Measurements from ENCODE around the gene OR4D1. TPM values are rescaled to one million over a fixed set of nuclear protein-coding genes. Genes with fewer than 3 reads are reported as not detected.
A peak's percentile ranks its signal among the peaks of the same experiment; 100 is the strongest.

Gene OR4D1
- total and polyA plus RNA-seq, 4 donors: 0.01 to 0.09 TPM; not detected in 2

GRCh38 chr17:58156839-58157803, 8.9 kb downstream of the OR4D1 start:
- no peak overlapping the region for H3K27ac ChIP-seq (ENCODE audit: low read depth in 1 of 2, low read length in 1 of 2)
- peaks cover 2 to 73% (median 31%) of the 10 kb centered on the region in 3 donors for H3K27me3 ChIP-seq (ENCODE audit: control insufficient read depth in 3 of 3, insufficient read depth in 3 of 3, low read length in 2 of 3)
- H3K9ac ChIP-seq (ENCODE audit: insufficient read depth in 1 of 2, low read length in 2 of 2): no peak overlapping the region
- H3K9me3 ChIP-seq (ENCODE audit: control insufficient read depth in 4 of 4, insufficient read depth in 3 of 4, low read length in 3 of 4): no peaks in the 10 kb centered on the region
- H3K36me3 ChIP-seq (ENCODE audit: control insufficient read depth in 4 of 4, insufficient read depth in 4 of 4, low read length in 4 of 4): no peaks in the 10 kb centered on the region
- peak; percentile 10 to 30 (median 14) for DNase-seq
- no peak for TF ChIP-seq CTCF (IDR thresholded peaks at IDR 0.05; ENCODE audit: control extremely low read depth, extremely low read depth)
- peaks cover 0 to 10% (median 0%) of the 10 kb centered on the region in 5 donors for H3K4me1 ChIP-seq (ENCODE audit: control insufficient read depth in 5 of 5, insufficient read depth in 5 of 5, low read length in 5 of 5)
- WGBS, 2 donors: 1 to 2% methylated on average over 62 to 65 of the region's 65 CpGs
- H3K4me3 ChIP-seq: peak overlapping the region; percentile 45
- no peak for ATAC-seq (ENCODE audit: insufficient read depth, low FRiP score)

- peaks cover 0 to 7% (median 0%) of the 10 kb centered on the region in 5 donors for H3K4me1 ChIP-seq (ENCODE audit: control insufficient read depth in 5 of 5, insufficient read depth in 5 of 5, low read length in 5 of 5)
- no peak overlapping the region for H3K27ac ChIP-seq (ENCODE audit: low read depth in 1 of 2, low read length in 1 of 2)
- no peaks in the 10 kb centered on the region for H3K36me3 ChIP-seq (ENCODE audit: control insufficient read depth in 4 of 4, insufficient read depth in 4 of 4, low read length in 4 of 4)
- WGBS, 2 donors: 80 to 87% methylated on average over 2 of the region's 2 CpGs
- DNase-seq (no peak), ATAC-seq (ENCODE audit: insufficient read depth, low FRiP score) (no peak)
- H3K27me3 ChIP-seq (ENCODE audit: control insufficient read depth in 3 of 3, insufficient read depth in 3 of 3, low read length in 2 of 3): peaks cover 2 to 78% (median 34%) of the 10 kb centered on the region in 3 donors
- no peak overlapping the region for H3K9ac ChIP-seq (ENCODE audit: insufficient read depth in 1 of 2, low read length in 2 of 2)
- TF ChIP-seq CTCF (IDR thresholded peaks at IDR 0.05; ENCODE audit: control extremely low read depth, extremely low read depth): no peak
- H3K4me3 ChIP-seq: no peak overlapping the region
- no peaks in the 10 kb centered on the region for H3K9me3 ChIP-seq (ENCODE audit: control insufficient read depth in 4 of 4, insufficient read depth in 3 of 4, low read length in 3 of 4)
These were observed 10.0 kb downstream of the OR4D1 start for GRCh38 chr17:58158181-58158580.

- no peak for TF ChIP-seq CTCF (IDR thresholded peaks at IDR 0.05; ENCODE audit: control extremely low read depth, extremely low read depth)
- no peak overlapping the region for H3K4me3 ChIP-seq
- H3K27me3 ChIP-seq (ENCODE audit: control insufficient read depth in 3 of 3, insufficient read depth in 3 of 3, low read length in 2 of 3): peaks cover 2 to 59% (median 25%) of the 10 kb centered on the region in 3 donors
- no peaks in the 10 kb centered on the region for H3K36me3 ChIP-seq (ENCODE audit: control insufficient read depth in 4 of 4, insufficient read depth in 4 of 4, low read length in 4 of 4)
- no peak overlapping the region for H3K27ac ChIP-seq (ENCODE audit: low read depth in 1 of 2, low read length in 1 of 2)
- DNase-seq (no peak), ATAC-seq (ENCODE audit: insufficient read depth, low FRiP score) (no peak)
- H3K9ac ChIP-seq (ENCODE audit: insufficient read depth in 1 of 2, low read length in 2 of 2): no peak overlapping the region
- 64 to 70% methylated on average over 3 of the region's 3 CpGs for WGBS, 2 donors
- H3K4me1 ChIP-seq (ENCODE audit: control insufficient read depth in 5 of 5, insufficient read depth in 5 of 5, low read length in 5 of 5): peaks cover 0 to 7% (median 0%) of the 10 kb centered on the region in 5 donors
- H3K9me3 ChIP-seq (ENCODE audit: control insufficient read depth in 4 of 4, insufficient read depth in 3 of 4, low read length in 3 of 4): no peaks in the 10 kb centered on the region
These were observed 13.4 kb downstream of the OR4D1 start for GRCh38 chr17:58161566-58161965.

All from lung (tissue), 12 donors.